HG02852 (cell line): ENCODE measurements around the gene NCOA5.
"Not testable (repeated sequence)": the region's sequence is repeated elsewhere in the genome, so short reads cannot be mapped to it uniquely, and the experiment has no call there.

ENCODE experiments used
- ATAC-seq: cut with Tn5 transposase; IDR thresholded peaks from one replicate; pipeline ENCODE4 v1.9.1; 2021; ENCODE audit warnings: mild to moderate bottlenecking, moderate library complexity; ENCODE audit not compliant: unreplicated experiment

Gene NCOA5

DNA sequence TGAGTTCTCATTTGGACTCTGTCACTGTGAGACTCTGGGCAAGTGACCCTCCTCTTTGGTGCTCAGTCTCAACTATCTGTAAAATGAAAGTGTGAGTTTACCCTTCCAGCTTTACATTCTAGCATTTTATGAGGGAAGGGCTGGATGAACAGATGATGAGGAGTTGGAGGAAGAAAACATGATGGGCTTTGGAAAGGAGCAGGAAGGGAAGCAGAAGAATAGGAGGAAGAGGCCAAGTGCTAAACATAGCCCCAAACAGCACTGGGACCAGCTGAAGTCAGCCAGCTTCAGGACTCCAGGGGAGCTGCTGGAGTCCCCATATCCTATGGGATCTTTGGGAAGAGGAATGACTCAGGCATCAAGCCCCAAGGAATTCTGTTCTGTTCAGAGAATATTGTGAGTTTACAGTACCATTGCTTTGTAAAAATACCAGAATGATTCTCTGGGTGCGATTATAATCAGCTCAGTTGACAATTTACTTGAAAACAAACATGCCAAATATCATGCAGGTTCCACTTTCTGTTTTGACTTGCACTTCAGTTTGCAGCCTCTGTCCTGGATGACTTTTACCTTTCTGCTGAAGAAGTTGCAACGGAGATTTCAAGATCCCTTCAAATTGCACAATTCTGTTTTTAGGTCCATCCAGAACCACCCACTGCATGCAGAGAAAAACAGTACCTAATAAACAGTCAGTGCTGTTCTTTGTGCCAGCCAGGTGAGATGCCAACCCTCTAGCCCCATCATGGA, 31.6 kb upstream of the NCOA5 start:
- no peak for ATAC-seq

DNA sequence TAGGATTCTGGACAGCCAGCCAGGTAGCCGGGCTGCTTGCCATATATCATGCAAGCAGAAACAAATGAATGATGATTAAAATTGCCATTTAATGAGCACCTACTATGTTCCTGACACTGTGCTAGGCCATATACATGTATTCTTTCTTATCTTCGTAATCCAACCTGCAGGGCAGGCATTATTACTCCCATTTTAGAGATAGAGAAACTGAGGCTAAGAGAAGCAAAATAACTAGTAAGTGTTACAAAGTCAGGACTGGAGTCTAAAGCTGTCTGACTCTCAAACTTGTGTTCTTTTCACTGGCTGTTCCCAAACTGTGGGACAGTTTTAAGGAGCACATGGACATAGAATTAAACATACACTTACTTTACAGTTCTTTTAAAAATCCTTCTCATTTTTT, 30.4 kb upstream of the NCOA5 start:
- ATAC-seq = no peak

GRCh38 chr20:46119547-46119946, 29.8 kb upstream of the NCOA5 start:
- ATAC-seq = no peak

DNA sequence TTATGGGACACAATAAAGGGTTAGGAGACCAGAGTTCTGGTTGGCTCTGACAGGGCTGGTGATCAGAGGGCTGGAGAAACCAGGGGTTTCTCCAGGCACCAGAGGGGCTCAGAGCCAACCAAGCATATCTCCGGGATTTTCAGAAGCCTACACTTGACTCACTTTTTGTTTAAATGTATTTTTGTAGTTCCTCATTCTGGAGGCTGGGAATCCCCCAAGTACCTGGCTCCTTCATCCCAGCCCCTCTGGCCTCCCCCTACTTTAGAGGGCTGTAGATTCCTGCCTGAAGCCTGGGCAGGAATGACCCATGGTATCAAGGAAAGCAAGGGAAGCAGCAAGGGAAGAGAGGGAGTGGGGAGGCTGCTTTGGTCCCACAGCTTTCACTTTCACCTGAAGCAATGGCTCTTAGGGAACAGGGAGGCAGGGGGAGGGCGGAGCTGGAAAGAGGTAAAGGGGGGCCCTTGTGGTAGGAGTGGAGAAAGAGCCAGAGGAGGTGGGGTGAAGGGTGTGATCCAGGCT, 29.3 kb upstream of the NCOA5 start:
- ATAC-seq = no peak

DNA sequence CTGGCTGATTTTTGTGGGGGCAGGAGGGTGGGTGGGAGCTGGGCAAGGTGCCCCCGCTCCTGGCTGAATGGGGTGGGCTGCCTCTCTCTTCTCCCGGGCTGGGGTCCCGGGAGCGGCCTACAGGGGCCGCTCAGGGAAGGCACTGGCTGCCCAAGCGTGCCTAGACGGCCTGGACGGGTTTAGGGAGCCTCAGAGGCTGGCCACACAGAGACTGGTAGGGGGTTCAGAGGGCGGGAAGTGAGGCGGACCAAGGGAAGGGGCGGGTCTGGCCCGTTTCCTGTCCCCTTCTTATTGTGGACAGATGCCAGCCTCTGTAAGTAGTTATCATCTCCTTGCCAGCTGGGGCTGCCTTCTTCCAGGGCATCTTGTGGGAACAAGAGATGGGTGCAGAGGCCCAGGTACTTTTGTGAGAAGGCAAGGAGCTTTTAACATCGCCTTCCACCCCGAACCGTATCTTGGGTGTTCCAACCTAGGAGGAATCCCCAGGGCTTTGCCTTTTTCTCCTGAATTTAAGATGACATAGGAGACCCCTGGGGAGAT, 28.8 kb upstream of the NCOA5 start:
- peak; percentile 45 for ATAC-seq

- ATAC-seq = peak; percentile 77
Observed at GRCh38 chr20:46117704-46118467, 28.1 kb upstream of the NCOA5 start, which contains the start of gene CD40. TSS of gene CD40 (plus strand) at chr20:46118314. CDS start at chr20:46118344, 30 bp downstream.

GRCh38 chr20:46114449-46114848, 24.7 kb upstream of the NCOA5 start:
- ATAC-seq = no peak

DNA sequence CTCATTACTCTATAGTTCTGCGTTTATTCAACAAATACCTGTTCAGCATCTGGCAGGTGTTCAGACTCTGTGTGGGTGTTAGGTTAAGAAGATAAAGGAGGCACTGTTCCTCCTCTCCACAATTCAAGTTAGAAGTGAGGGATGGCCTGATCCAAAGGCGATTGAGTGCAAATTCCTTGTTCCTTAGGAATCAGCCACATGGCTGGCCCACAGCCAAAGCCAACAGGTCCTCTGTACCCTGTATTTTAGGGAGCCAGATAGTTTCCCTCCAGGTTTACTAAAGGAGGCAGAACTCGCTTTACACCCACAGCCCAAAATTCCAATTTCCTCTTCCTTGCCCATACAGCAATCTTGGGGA, 23.3 kb upstream of the NCOA5 start:
- ATAC-seq = no peak

DNA sequence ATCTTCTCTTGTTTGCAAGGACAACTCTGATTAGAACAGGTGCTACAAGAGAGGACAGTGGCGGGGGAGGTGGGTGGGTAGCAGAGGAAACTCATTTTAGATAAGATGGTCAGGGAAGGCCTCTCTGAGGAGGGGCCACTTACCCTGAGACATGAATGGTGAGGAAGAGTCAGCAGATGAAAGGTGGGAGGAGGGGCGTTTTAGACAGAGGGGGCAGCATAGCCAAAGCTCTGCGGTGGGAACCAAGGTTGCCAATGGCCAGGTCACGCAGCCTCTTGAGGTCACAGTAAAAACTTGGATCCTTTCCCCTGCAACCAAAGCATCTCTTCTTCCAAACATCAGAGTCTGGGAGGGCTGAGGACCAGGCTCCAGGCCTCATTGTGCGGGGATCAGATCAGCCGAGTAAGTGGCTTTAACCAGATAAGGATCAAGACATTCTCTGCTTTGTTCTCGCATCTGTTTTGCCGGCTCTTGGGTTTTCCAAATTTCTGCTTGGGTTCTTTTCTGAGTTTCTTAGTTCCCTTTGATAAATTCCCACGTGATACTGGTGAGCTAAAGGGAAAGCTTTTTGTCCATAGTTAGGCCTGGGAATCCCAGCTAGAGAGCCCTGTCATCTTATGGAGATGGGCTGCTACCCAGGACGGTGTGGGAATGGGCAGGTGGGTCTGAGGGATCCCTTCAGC, 22.8 kb upstream of the NCOA5 start:
- ATAC-seq = no peak

- ATAC-seq = no peak
Observed at GRCh38 chr20:46111836-46112212, 22.1 kb upstream of the NCOA5 start.

GRCh38 chr20:46111028-46111835, 21.5 kb upstream of the NCOA5 start:
- peak; percentile 49 for ATAC-seq

DNA sequence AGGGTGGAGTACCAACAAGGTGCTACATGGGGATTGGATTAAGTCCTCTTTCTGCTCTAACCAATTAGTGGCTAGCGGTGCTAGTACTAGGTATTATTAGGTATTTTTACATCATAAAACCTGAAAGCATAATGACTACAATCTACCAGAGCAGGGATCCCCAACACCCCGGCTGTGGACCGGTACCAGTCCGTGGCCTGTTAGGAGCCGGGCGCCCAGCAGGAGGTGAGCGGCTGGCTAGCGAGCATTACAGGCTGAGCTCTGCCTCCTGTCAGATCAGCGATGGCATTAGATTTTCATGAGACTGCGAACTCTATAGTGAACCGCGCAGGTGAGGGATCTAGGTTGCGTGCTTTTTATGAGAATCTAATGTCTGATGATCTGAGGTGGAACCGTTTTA, 19.2 kb upstream of the NCOA5 start:
- no peak for ATAC-seq

GRCh38 chr20:46108435-46108841, 18.7 kb upstream of the NCOA5 start:
- ATAC-seq = peak; percentile 88

DNA sequence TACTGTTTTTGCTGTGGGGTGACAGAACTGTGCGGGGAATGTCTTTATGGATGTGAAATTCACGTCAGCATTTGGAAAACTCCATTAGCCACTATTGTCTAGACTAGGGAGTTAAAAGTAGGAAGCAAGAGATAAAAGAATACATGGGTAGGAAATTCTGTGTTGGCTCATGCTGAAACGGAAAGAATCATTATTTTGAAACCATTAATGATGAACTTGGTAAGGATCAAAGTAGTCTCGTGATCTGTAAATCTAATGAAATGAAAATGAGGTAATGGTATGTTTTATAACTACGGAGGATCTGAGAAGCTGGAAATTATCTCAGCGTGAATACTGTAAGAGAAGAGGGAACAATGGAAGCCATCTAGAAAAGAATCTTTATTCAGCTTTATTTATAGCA, 17.3 kb upstream of the NCOA5 start:
- ATAC-seq = no peak

DNA sequence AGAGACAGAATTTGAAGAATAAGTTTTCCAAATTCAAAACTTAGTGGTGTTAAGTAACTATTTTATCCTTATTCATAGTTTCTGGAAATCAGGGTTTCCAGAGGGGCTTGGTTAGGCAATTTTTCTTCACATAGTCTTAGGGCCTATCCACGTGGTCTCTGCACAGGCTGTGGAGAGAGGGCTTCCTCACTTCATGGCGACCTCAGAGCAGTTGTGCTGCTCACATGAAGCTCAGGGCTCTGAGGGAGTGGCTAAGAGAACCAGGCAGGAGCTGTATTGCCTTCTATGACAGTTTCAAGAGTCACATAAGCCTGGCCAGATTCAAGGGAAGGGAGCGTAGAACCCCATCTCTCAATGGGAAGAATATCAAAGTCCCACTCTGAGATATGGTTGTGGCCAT, 14.5 kb upstream of the NCOA5 start:
- ATAC-seq = no peak

GRCh38 chr20:46102940-46103339, 13.2 kb upstream of the NCOA5 start:
- ATAC-seq = no peak

DNA sequence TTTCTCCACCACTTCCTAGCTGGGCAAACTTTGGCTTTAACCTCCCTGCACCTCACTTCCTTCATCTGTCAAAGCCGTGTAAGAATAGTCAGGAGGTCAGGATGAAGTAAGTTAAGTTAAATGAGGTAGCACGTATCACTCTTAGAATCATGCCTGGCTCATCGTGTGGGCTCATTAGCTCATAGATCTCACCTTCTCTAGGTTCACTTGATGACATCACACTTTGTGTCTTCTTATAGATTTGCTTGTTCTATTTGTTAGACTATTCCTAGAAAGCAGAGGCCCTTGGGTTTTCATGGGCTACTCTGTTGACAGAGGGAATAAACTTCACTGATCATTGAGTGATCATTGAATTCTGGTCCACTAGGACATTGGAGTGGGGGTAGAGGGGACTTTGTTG, 12.2 kb upstream of the NCOA5 start:
- ATAC-seq = no peak

DNA sequence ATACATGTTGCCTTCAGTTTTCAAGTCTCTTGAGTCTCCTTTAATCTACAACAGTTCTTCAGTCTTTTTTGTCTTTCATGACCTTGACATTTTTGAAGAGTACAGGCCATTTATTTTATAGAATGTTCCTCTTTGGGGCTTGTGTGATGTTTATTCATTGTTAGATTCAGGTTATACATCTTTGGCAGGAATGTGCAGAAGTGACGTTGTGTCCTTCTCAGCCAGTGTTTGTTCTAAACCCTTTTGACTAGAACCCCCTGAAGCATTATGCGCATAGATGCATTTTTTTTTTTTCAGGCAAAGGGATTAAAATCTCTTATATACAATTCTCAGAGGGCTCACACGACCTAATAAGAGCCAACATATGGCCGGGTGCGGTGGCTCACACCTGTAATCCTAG, 11.2 kb upstream of the NCOA5 start:
- no peak for ATAC-seq

DNA sequence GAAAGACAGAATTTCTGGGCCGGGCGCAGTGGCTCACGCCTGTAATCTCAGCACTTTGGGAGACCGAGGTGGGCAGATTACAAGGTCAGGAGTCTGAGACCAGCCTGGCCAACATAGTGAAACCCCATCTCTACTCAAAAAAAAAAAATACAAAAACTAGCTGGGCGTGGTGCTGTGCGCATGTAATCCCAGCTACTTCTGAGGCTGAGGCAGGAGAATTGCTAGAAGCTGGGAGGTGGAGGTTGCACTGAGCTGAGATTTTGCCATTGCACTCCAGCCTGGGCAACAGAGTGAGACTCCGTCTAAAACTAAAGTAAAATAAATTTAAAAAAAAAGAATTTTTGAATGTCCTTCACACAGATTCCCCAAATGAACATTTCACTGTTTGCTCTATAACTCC, 10.7 kb upstream of the NCOA5 start:
- ATAC-seq = not testable (repeated sequence)

DNA sequence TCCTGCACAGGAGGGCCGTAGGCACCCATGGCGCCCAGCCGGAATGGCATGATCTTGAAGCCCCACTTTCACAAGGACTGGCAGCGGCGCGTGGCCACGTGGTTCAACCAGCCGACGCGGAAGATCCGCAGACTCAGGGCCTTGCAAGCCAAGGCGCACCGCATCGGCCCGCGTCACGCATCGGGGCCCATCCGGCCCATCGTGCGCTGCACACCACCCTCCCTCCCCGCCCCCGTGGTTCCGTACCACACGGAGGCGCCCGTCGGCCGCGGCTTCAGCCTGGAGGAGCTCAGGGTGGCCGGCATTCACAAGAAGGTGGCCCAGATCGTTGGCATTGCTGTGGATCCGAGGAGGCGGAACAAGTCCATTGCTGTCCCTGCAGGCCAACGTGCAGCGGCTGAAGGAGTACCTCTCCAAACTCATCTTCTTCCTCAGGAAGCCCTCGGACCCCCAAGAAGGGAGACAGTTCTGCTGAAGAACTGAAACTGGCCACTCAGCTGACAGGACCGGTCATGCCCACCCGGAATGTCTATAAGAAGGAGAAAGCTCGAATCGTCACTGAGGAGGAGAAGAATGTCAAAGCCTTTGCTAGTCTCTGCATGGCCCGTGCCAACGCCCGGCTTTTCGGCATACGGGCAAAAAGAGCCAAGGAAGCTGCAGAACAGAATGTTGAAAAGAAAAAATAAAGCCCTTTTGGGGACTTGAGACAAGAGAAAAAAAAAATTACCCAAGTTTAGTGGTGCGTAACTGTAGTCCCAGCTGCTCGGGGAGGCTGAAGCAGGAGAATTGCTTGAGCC, 9.9 kb upstream of the NCOA5 start:
- ATAC-seq = no peak
